Liver (tissue), 9 donors: ENCODE measurements around the gene CDC26. TPM values are rescaled to one million over a fixed set of nuclear protein-coding genes. Genes with fewer than 3 reads are reported as not detected.

Experiments used
- DNase-seq: peaks from one replicate; pipeline ENCODE4 v3.0.0-alpha.2; 2017; ENCODE audit warnings: low spot score
- H3K27ac ChIP-seq, 2 donors: one replicate each; pipeline ENCODE4 v1.7.0; 2013; ENCODE audit warnings: inconsistent platforms in 2 of 2, low read length in 2 of 2, control low read depth in 1 of 2, low read depth in 1 of 2, mild to moderate bottlenecking in 1 of 2
- H3K27me3 ChIP-seq, 4 donors: one replicate each; pipeline versions ENCODE4 v1.6.1 to v1.7.0; 2013; ENCODE audit warnings: low read length in 3 of 4, inconsistent platforms in 1 of 4, mild to moderate bottlenecking in 1 of 4, moderate library complexity in 1 of 4; ENCODE audit not compliant: control insufficient read depth in 4 of 4, insufficient read depth in 4 of 4
- H3K36me3 ChIP-seq, 4 donors: one replicate each; pipeline versions ENCODE4 v1.6.1 to v1.7.0; 2013; ENCODE audit warnings: low read length in 3 of 4, mild to moderate bottlenecking in 3 of 4, low read depth in 1 of 4, moderate library complexity in 1 of 4; ENCODE audit not compliant: control insufficient read depth in 4 of 4, insufficient read depth in 3 of 4
- H3K4me1 ChIP-seq, 4 donors: one replicate each; pipeline versions ENCODE4 v1.6.1 to v1.7.0; 2013; ENCODE audit warnings: low read length in 3 of 4, mild to moderate bottlenecking in 3 of 4, moderate library complexity in 1 of 4; ENCODE audit not compliant: control insufficient read depth in 4 of 4, insufficient read depth in 4 of 4
- H3K4me3 ChIP-seq, 3 donors: one replicate each; pipeline versions ENCODE4 v1.6.1 to v1.7.0; 2013; ENCODE audit warnings: low read length in 3 of 3, control low read depth in 1 of 3, low read depth in 1 of 3, mild to moderate bottlenecking in 1 of 3
- H3K9ac ChIP-seq, 2 donors: one replicate each; pipeline ENCODE4 v1.7.0; 2013; ENCODE audit warnings: low read length in 2 of 2, mild to moderate bottlenecking in 2 of 2, moderate library complexity in 2 of 2, control low read depth in 1 of 2, low read depth in 1 of 2
- H3K9me3 ChIP-seq, 4 donors: one replicate each; pipeline versions ENCODE4 v1.6.1 to v1.7.0; 2013; ENCODE audit warnings: low read length in 3 of 4; ENCODE audit not compliant: control insufficient read depth in 4 of 4
- EGR1 ChIP-seq, 2 donors: IDR thresholded peaks; 2 replicates each; pipeline ENCODE4 v1.6.1; 2016 to 2018; ENCODE audit warnings: antibody characterized with exemption in 2 of 2, low read depth in 2 of 2
- FOXA1 ChIP-seq: IDR thresholded peaks from 2 replicates; pipeline ENCODE4 v1.6.1; 2016; ENCODE audit warnings: antibody characterized with exemption
- FOXA2 ChIP-seq: IDR thresholded peaks from 2 replicates; pipeline ENCODE4 v1.6.1; 2016; ENCODE audit warnings: antibody characterized with exemption
- GABPA ChIP-seq, 2 donors: IDR thresholded peaks in 1 of 2; conservative IDR thresholded peaks in 1 of 2; 2 replicates each; pipeline ENCODE4 v1.6.1; 2016; ENCODE audit warnings: antibody characterized with exemption in 2 of 2, mild to moderate bottlenecking in 1 of 2, moderate library complexity in 1 of 2
- HNF4A ChIP-seq, 2 donors: conservative IDR thresholded peaks; 2 replicates each; pipeline ENCODE4 v1.6.1; 2016; ENCODE audit warnings: antibody characterized with exemption in 2 of 2, mild to moderate bottlenecking in 2 of 2
- JUND ChIP-seq, 2 donors: IDR thresholded peaks; 2 replicates each; pipeline ENCODE4 v1.6.1; 2016; ENCODE audit warnings: antibody characterized with exemption in 2 of 2
- MAX ChIP-seq: IDR thresholded peaks from 2 replicates; pipeline ENCODE4 v1.6.1; 2016; ENCODE audit warnings: antibody characterized with exemption
- NR2F2 ChIP-seq: IDR thresholded peaks from 2 replicates; pipeline ENCODE4 v1.6.1; 2016; ENCODE audit warnings: antibody characterized with exemption
- RAD21 ChIP-seq, 2 donors: IDR thresholded peaks; 2 replicates each; pipeline ENCODE4 v1.6.1; 2016; ENCODE audit warnings: antibody characterized with exemption in 2 of 2, mild to moderate bottlenecking in 2 of 2
- REST ChIP-seq: IDR thresholded peaks from 2 replicates; pipeline ENCODE4 v1.6.1; 2016; ENCODE audit warnings: antibody characterized with exemption, mild to moderate bottlenecking
- RXRA ChIP-seq, 2 donors: IDR thresholded peaks; 2 replicates each; pipeline ENCODE4 v1.6.1; 2017 to 2018; ENCODE audit warnings: antibody characterized with exemption in 2 of 2, mild to moderate bottlenecking in 1 of 2
- SP1 ChIP-seq: IDR thresholded peaks from 2 replicates; pipeline ENCODE4 v1.6.1; 2018; ENCODE audit warnings: antibody characterized with exemption, mild to moderate bottlenecking
- TAF1 ChIP-seq: conservative IDR thresholded peaks from 2 replicates; pipeline ENCODE4 v1.6.1; 2016; ENCODE audit warnings: antibody characterized with exemption, mild to moderate bottlenecking
- YY1 ChIP-seq: IDR thresholded peaks from 2 replicates; pipeline ENCODE4 v1.6.1; 2016; ENCODE audit warnings: antibody characterized with exemption, mild to moderate bottlenecking
- ZBTB33 ChIP-seq: IDR thresholded peaks from 2 replicates; pipeline ENCODE4 v1.6.1; 2016; ENCODE audit warnings: antibody characterized with exemption
- WGBS: extraction: QIAGEN DNeasy Blood & Tissue Kit; methylation state at CpG from one replicate; pipeline ENCODE4 v1.1.7; 2013; 5-methylcytosine and 5-hydroxymethylcytosine counted together
- polyA plus RNA-seq, 2 donors: library from polyadenylated mRNA; stranded (reverse) in 1 of 2; unstranded in 1 of 2; fragments of 200-250 nt in 1 of 2; fragments of >200 nt in 1 of 2; fragmentation: Nextera tagmentation in 1 of 2; extraction: Ambion mirVana in 1 of 2; gene quantifications; one replicate each; pipeline versions ENCODE4 v1.2.1 to v1.2.3, GENCODE V29; 2013 to 2015
- total RNA-seq, 2 donors: library from RNA; depleted of rRNA; stranded (reverse); fragments of >200 nt; gene quantifications; one replicate each; pipeline ENCODE4 v1.2.3, GENCODE V29; 2014
- TF ChIP-seq, protein P1 (sequence below): IDR thresholded peaks from 2 replicates; pipeline ENCODE4 v1.6.1; 2016; ENCODE audit warnings: antibody characterized with exemption
- TF ChIP-seq, protein P2 (sequence below): fragments of 150-350 bp; IDR thresholded peaks from 2 replicates; pipeline ENCODE4 v1.5.1; 2017; ENCODE audit warnings: improper control_type of control experiment, low read depth, low read length; ENCODE audit not compliant: missing input control
- donor health status: healthy.
- donor health status: healthy.
- donor health status: healthy.
- donor health status: healthy.
- donor health status: healthy.

CDC26 gene
- total and polyA plus RNA-seq, 4 donors: 12.5 to 38.9 (median 21.3) TPM

DNA sequence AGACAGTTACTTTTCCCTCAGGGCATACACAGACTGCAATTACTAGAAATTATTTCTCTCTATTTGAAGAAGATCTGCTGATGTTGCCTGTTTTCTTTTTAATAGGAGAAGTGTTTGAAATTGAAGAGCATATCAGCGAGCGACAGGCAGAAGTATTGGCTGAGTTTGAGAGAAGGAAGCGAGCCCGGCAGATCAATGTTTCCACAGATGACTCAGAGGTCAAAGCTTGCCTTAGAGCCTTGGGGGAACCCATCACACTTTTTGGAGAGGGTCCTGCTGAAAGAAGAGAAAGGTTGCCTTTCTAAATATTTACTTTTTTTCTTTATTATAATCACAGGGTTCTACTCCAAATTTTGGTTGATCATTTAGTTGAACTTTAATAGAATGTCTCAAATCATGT lies 3.5 kb upstream of the CDC26 start:
- Histone ChIP-seq H3K27ac (no peak overlapping the region), H3K27me3 (no peaks in the 10 kb centered on the region), H3K4me1 (peaks cover 4 to 29% (median 18%) of the 10 kb centered on the region in 4 donors), H3K9me3 (no peaks in the 10 kb centered on the region), H3K36me3 (peaks cover 11 to 44% (median 37%) of the 10 kb centered on the region in 4 donors), H3K4me3 (no peak overlapping the region), H3K9ac (no peak overlapping the region)
- WGBS: 61% methylated on average over 4 of the region's 4 CpGs
- TF ChIP-seq JUND (IDR thresholded peaks at IDR 0.05) (peak in 1 of 2 donors; percentile 13), REST (no peak), HNF4A (conservative IDR thresholded peaks at IDR 0.05) (peak in 1 of 2 donors; percentile 10), ZBTB33 (no peak), SP1 (no peak)
- DNase-seq: no peak

DNA sequence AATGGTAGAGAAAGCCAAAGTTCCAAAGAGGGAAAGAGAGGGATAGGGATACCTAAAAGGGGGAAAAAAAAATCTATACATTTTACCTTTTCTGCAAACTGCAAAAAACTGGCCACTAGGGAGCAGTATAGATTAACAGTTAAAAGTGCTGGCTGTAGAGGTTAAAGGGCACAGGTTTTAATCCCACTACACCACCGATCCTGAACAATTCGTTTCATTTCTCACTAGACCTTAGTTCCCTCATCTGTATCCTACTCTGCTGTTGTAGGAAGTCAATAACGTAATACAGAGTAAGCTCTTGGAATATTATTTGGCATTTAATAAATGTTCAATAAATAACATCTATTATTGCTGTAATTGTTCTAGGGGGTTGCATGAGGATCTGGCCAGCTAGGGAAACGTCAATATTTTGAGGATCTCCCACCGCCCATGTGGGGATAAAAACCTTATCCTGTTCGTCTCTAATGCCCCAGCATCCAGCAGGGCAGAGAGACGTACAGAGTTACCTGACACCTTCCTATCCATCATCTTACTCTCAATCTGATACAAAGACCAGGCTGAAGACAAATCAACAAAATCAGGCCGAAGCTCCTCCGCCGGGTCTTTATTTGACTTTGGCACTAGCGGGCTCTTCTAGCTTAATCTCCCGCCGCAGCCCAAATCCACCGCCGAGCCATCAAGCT lies 757 bp downstream of the CDC26 start:
- Histone ChIP-seq H3K36me3 (peaks cover 12 to 30% (median 25%) of the 10 kb centered on the region in 4 donors), H3K4me1 (peaks cover 4 to 36% (median 26%) of the 10 kb centered on the region in 4 donors)
- 0% methylated on average over 15 of the region's 15 CpGs for WGBS
- TF ChIP-seq RXRA (IDR thresholded peaks at IDR 0.05): no peak
- peak; percentile 83 to 84 for TF ChIP-seq RAD21 (IDR thresholded peaks at IDR 0.05)
- TF ChIP-seq YY1: no peak
- peak; percentile 67 for TF ChIP-seq NR2F2
- TF ChIP-seq TAF1: no peak
- no peak for TF ChIP-seq EGR1 (IDR thresholded peaks at IDR 0.05; ENCODE audit: low read depth in 2 of 2)
- no peak for TF ChIP-seq REST
- TF ChIP-seq FOXA1: no peak
- TF ChIP-seq, protein P1, sequence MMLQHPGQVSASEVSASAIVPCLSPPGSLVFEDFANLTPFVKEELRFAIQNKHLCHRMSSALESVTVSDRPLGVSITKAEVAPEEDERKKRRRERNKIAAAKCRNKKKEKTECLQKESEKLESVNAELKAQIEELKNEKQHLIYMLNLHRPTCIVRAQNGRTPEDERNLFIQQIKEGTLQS: no peak
- TF ChIP-seq JUND (IDR thresholded peaks at IDR 0.05): no peak
- no peak for TF ChIP-seq SP1
- no peak for TF ChIP-seq FOXA2
- TF ChIP-seq ZBTB33: no peak
- no peak for TF ChIP-seq GABPA (IDR thresholded peaks at IDR 0.05 in 1 of 2, conservative IDR thresholded peaks at IDR 0.05 in 1 of 2)
- TF ChIP-seq, protein P2, sequence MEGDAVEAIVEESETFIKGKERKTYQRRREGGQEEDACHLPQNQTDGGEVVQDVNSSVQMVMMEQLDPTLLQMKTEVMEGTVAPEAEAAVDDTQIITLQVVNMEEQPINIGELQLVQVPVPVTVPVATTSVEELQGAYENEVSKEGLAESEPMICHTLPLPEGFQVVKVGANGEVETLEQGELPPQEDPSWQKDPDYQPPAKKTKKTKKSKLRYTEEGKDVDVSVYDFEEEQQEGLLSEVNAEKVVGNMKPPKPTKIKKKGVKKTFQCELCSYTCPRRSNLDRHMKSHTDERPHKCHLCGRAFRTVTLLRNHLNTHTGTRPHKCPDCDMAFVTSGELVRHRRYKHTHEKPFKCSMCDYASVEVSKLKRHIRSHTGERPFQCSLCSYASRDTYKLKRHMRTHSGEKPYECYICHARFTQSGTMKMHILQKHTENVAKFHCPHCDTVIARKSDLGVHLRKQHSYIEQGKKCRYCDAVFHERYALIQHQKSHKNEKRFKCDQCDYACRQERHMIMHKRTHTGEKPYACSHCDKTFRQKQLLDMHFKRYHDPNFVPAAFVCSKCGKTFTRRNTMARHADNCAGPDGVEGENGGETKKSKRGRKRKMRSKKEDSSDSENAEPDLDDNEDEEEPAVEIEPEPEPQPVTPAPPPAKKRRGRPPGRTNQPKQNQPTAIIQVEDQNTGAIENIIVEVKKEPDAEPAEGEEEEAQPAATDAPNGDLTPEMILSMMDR: peak; percentile 62
- TF ChIP-seq HNF4A (conservative IDR thresholded peaks at IDR 0.05): peak; percentile 16 to 32
- no peak for TF ChIP-seq MAX

More for the DNA sequence above, 757 bp downstream of the CDC26 start:
- Histone ChIP-seq H3K27me3 (no peaks in the 10 kb centered on the region), H3K9me3 (no peaks in the 10 kb centered on the region), H3K9ac (peak overlapping the region; percentile 88 to 89), H3K27ac (peak overlapping the region; percentile 88 to 97), H3K4me3 (peak overlapping the region; percentile 77 to 97 (median 94))
- DNase-seq: no peak
